ENCODE results near the gene DDR2. TPM values are rescaled to one million over a fixed set of nuclear protein-coding genes. Genes with fewer than 3 reads are reported as not detected.

The DDR2 gene
- total RNA-seq, 1 donor from 2014 or later, result 0.33 TPM

DNA sequence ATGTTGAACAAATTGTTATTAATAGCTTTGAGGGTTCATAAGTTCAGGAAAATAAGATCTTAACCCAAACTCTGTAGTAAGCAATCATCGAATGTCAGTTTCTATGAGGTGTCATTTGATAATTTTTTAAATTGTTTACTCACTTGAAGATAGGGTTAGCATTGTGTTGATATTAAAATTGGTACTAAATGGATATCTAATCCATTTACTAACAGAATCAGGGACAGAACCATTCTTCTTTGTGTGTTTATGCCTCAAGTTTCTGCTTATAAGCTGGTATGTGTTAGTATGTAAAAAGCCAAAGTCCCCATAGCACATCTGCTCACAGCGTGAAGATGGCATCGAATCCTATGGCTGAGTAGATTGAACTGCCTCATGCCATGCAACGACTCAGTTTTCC, 13.4 kb downstream of the DDR2 start:
- Mint-ChIP-seq H3K27me3 (ENCODE audit: unreplicated experiment) (no peaks in the 10 kb centered on the region), H3K9me3 (ENCODE audit: unreplicated experiment) (no peaks in the 10 kb centered on the region), H3K4me3 (ENCODE audit: unreplicated experiment) (no peak overlapping the region), H3K27ac (ENCODE audit: unreplicated experiment) (no peak overlapping the region), H3K36me3 (ENCODE audit: low read depth, unreplicated experiment) (no peaks in the 10 kb centered on the region), H3K4me1 (ENCODE audit: unreplicated experiment) (no peaks in the 10 kb centered on the region)
- TF ChIP-seq, protein P1, sequence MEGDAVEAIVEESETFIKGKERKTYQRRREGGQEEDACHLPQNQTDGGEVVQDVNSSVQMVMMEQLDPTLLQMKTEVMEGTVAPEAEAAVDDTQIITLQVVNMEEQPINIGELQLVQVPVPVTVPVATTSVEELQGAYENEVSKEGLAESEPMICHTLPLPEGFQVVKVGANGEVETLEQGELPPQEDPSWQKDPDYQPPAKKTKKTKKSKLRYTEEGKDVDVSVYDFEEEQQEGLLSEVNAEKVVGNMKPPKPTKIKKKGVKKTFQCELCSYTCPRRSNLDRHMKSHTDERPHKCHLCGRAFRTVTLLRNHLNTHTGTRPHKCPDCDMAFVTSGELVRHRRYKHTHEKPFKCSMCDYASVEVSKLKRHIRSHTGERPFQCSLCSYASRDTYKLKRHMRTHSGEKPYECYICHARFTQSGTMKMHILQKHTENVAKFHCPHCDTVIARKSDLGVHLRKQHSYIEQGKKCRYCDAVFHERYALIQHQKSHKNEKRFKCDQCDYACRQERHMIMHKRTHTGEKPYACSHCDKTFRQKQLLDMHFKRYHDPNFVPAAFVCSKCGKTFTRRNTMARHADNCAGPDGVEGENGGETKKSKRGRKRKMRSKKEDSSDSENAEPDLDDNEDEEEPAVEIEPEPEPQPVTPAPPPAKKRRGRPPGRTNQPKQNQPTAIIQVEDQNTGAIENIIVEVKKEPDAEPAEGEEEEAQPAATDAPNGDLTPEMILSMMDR (IDR thresholded peaks at IDR 0.05; ENCODE audit: unreplicated experiment), result no peak
- DNase-seq (ENCODE audit: low spot score), result no peak

DNA sequence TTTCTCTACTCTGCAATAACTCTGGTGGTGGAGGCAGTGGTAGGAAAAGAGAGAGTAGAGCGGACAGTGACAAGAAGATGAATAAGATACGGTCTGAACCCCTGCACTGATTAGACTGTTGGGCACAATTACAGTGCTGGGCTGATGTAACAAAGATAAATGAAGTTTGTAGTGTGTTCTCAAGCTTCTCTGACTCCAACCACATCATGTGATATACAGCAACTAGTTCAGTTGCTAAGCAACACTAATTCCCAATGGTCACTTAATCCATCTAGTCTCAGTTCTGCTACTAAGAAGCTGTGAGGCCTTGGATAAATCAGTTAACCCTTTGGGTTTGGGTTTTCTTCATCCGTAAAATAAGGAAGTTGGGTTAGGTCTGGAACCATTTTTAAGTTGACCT, 17.3 kb downstream of the DDR2 start:
- Mint-ChIP-seq H3K4me1 (ENCODE audit: unreplicated experiment) (no peaks in the 10 kb centered on the region), H3K27me3 (ENCODE audit: unreplicated experiment) (no peaks in the 10 kb centered on the region), H3K9me3 (ENCODE audit: unreplicated experiment) (no peaks in the 10 kb centered on the region), H3K4me3 (ENCODE audit: unreplicated experiment) (no peak overlapping the region), H3K27ac (ENCODE audit: unreplicated experiment) (no peak overlapping the region), H3K36me3 (ENCODE audit: low read depth, unreplicated experiment) (no peaks in the 10 kb centered on the region)
- TF ChIP-seq, protein P1 (IDR thresholded peaks at IDR 0.05; ENCODE audit: unreplicated experiment), result no peak
- DNase-seq (ENCODE audit: low spot score), result no peak

DNA sequence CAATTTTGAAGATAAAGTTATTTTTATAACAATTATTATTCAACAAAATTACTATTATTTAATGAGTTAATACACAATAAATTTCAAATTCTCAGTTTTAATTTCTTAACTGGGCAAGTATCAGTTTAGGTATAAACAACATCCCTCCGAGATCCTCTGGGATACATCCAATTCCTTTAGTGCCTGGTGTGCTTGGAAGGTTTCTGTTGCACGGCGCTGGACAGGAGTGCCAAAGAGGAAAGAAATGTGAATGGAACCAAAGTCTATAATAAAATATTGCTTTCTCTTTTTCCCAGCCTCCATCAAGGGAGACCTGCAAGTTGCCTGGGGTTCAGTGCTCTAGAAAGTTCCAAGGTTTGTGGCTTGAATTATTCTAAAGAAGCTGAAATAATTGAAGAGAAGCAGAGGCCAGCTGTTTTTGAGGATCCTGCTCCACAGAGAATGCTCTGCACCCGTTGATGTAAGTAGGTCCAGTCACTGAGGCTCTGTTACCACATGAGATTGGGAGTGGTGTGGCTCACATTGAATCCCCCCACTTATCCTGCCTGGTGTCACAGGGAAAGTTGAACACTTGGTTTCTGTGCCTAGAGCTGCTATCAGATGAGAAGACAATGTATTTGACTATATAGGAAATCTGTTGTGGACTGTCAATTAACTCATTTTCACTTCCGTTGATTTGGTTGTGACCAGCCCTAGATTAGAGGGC, 22.8 kb downstream of the DDR2 start:
- TF ChIP-seq, protein P1 (IDR thresholded peaks at IDR 0.05; ENCODE audit: unreplicated experiment), result no peak
- Mint-ChIP-seq H3K36me3 (ENCODE audit: low read depth, unreplicated experiment) (peaks cover 4% of the 10 kb centered on the region), H3K4me1 (ENCODE audit: unreplicated experiment) (peaks cover 16% of the 10 kb centered on the region), H3K4me3 (ENCODE audit: unreplicated experiment) (no peak overlapping the region), H3K27ac (ENCODE audit: unreplicated experiment) (no peak overlapping the region), H3K27me3 (ENCODE audit: unreplicated experiment) (no peaks in the 10 kb centered on the region), H3K9me3 (ENCODE audit: unreplicated experiment) (no peaks in the 10 kb centered on the region)
- DNase-seq (ENCODE audit: low spot score), result no peak

DNA sequence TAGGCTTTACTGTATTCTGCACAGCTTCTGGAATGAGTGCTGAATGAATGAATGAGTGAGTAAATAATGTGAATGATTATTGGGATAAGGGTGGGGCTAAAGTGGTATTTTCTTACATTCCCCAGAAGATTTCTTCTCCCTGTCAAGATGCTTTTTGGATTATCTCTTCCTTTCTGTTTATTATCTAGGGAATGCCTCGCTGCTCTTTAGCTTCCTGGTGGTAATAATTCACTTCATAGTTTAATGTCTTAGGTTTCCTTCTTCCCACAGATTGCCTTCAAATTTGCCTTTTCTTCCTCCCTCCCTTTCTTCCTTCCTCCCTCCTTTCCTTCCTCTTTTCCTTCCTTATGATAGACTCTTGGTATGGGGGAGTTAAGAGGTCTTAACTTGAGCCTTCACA, 24.0 kb downstream of the DDR2 start:
- Mint-ChIP-seq H3K4me1 (ENCODE audit: unreplicated experiment) (peaks cover 19% of the 10 kb centered on the region), H3K27me3 (ENCODE audit: unreplicated experiment) (no peaks in the 10 kb centered on the region), H3K27ac (ENCODE audit: unreplicated experiment) (no peak overlapping the region), H3K4me3 (ENCODE audit: unreplicated experiment) (no peak overlapping the region), H3K9me3 (ENCODE audit: unreplicated experiment) (no peaks in the 10 kb centered on the region), H3K36me3 (ENCODE audit: low read depth, unreplicated experiment) (peaks cover 4% of the 10 kb centered on the region)
- DNase-seq (ENCODE audit: low spot score), result no peak
- TF ChIP-seq, protein P1 (IDR thresholded peaks at IDR 0.05; ENCODE audit: unreplicated experiment), result no peak

DNA sequence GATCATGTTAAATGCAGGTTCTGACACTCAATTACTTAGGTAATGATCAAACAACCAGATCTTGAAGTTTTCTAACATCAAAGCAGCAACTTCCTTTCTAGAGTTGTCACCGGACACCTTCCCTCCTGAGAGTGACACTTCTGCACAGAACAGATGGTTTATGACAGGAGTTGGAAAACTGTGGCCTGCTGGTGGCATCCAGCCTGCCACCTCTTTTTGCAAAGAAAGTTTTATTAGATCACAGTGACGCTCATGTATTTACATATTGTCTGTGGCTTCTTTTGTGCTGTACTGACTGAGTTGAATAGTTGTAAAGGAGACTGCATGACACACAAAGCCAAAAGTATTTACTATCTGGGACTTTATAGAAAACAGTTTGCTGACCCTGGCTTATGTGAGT, 28.3 kb downstream of the DDR2 start:
- Mint-ChIP-seq H3K4me3 (ENCODE audit: unreplicated experiment) (no peak overlapping the region), H3K9me3 (ENCODE audit: unreplicated experiment) (no peaks in the 10 kb centered on the region), H3K27me3 (ENCODE audit: unreplicated experiment) (peaks cover 1% of the 10 kb centered on the region), H3K36me3 (ENCODE audit: low read depth, unreplicated experiment) (peaks cover 4% of the 10 kb centered on the region), H3K4me1 (ENCODE audit: unreplicated experiment) (peaks cover 19% of the 10 kb centered on the region), H3K27ac (ENCODE audit: unreplicated experiment) (no peak overlapping the region)
- no peak for DNase-seq (ENCODE audit: low spot score)
- TF ChIP-seq, protein P1 (IDR thresholded peaks at IDR 0.05; ENCODE audit: unreplicated experiment), result no peak
